HepG2 (cell line): Measurements from ENCODE around the gene VPS11. TPM values are rescaled to one million over a fixed set of nuclear protein-coding genes. Genes with fewer than 3 reads are reported as not detected.
A peak's percentile ranks its signal among the peaks of the same experiment; 100 is the strongest.

Experiments used
- ADNP ChIP-seq: sonication (generic); formaldehyde crosslinking; IDR thresholded peaks from 2 replicates; pipeline ENCODE4 v1.4.0; 2020; ENCODE audit warnings: missing genetic modification reagents
- ARHGAP35 ChIP-seq: sonication (generic); formaldehyde crosslinking; IDR thresholded peaks from 2 replicates; pipeline ENCODE4 v1.9.0; 2022; ENCODE audit warnings: mild to moderate bottlenecking, inconsistent platforms, moderate library complexity, missing genetic modification reagents, borderline replicate concordance
- HCFC1 ChIP-seq: fragments of 150-350 bp; IDR thresholded peaks from 2 replicates; pipeline ENCODE4 v1.6.1; 2014; ENCODE audit warnings: low read depth, low read length
- HOXA9 ChIP-seq: sonication (generic); formaldehyde crosslinking; IDR thresholded peaks from 2 replicates; pipeline ENCODE4 v1.8.1; 2022; ENCODE audit warnings: missing genetic modification reagents, mild to moderate bottlenecking, moderate library complexity, borderline replicate concordance
- JUN ChIP-seq: sonication (generic); formaldehyde crosslinking; IDR thresholded peaks from 2 replicates; pipeline ENCODE4 v1.4.0; 2020; ENCODE audit warnings: mild to moderate bottlenecking, missing genetic modification reagents
- NONO ChIP-seq, 2 experiments: fragments of 450-650 bp in 1 of 2; sonication (generic) in 1 of 2; formaldehyde crosslinking in 1 of 2; IDR thresholded peaks in 1 of 2; conservative IDR thresholded peaks in 1 of 2; 2 replicates each; pipeline versions ENCODE4 v1.6.1 to v1.8.0; 2017 to 2022; ENCODE audit warnings: mild to moderate bottlenecking in 1 of 2, missing genetic modification reagents in 1 of 2, moderate library complexity in 1 of 2
- RCOR2 ChIP-seq: IDR thresholded peaks from 2 replicates; pipeline ENCODE4 v1.6.1; 2016; ENCODE audit warnings: missing biosample characterization, missing genetic modification reagents
- SNRNP70 ChIP-seq: fragments of 200-400 bp; formaldehyde crosslinking; IDR thresholded peaks from 2 replicates; pipeline ENCODE4 v1.6.1; 2017; ENCODE audit warnings: mild to moderate bottlenecking, low read depth, low read length, moderate library complexity
- TBX2 ChIP-seq: sonication (generic); formaldehyde crosslinking; IDR thresholded peaks from 2 replicates; pipeline ENCODE4 v1.5.0; 2020; ENCODE audit warnings: missing genetic modification reagents, mild to moderate bottlenecking, borderline replicate concordance
- U2AF1 ChIP-seq: fragments of 200-400 bp; formaldehyde crosslinking; optimal IDR thresholded peaks from 2 replicates; pipeline ENCODE3; 2017; ENCODE audit warnings: mild to moderate bottlenecking, low read depth, low read length
- ZNF264 ChIP-seq: sonication (generic); formaldehyde crosslinking; IDR thresholded peaks from 2 replicates; pipeline ENCODE4 v1.4.0; 2020; ENCODE audit warnings: missing genetic modification reagents
- ZNF776 ChIP-seq: sonication (generic); formaldehyde crosslinking; IDR thresholded peaks from 2 replicates; pipeline ENCODE4 v1.4.0; 2020; ENCODE audit warnings: mild to moderate bottlenecking, missing genetic modification reagents
- ZNF879 ChIP-seq: sonication (generic); formaldehyde crosslinking; IDR thresholded peaks from 2 replicates; pipeline ENCODE4 v1.8.1; 2023; ENCODE audit warnings: missing genetic modification reagents
- ZSCAN22 ChIP-seq: sonication (generic); formaldehyde crosslinking; IDR thresholded peaks from 2 replicates; pipeline ENCODE4 v1.4.0; 2020; ENCODE audit warnings: mild to moderate bottlenecking, missing genetic modification reagents
- polyA plus RNA-seq, 8 experiments: library from polyadenylated mRNA; depleted of rRNA in 3 of 8; stranded (reverse) in 7 of 8; unstranded in 1 of 8; fragments of >200 nt; fragmentation: Illumina TruSeq in 4 of 8; extraction: Trizol in 4 of 8; gene quantifications; 2 replicates each; pipeline versions ENCODE4 v1.2.1 to v1.2.3, GENCODE V29; 2011 to 2016; ENCODE audit warnings: low read depth in 4 of 8, missing spikeins in 1 of 8, mixed read lengths in 1 of 8; ENCODE audit not compliant: insufficient read depth in 1 of 8
- total RNA-seq, 5 experiments: library from RNA; depleted of rRNA; stranded (reverse); fragments of >200 nt; fragmentation: Illumina TruSeq; extraction: Trizol; gene quantifications; 2 replicates each; pipeline ENCODE4 v1.2.3, GENCODE V29; 2016; ENCODE audit warnings: low read depth in 1 of 5
- TF ChIP-seq, protein P1 (sequence below): sonication (generic); formaldehyde crosslinking; IDR thresholded peaks from 2 replicates; pipeline ENCODE4 v1.5.0; 2020; ENCODE audit warnings: mild to moderate bottlenecking, missing genetic modification reagents, moderate library complexity
- TF ChIP-seq, protein P2 (sequence below): sonication (generic); formaldehyde crosslinking; conservative IDR thresholded peaks from 2 replicates; pipeline ENCODE4 v1.8.0; 2022; ENCODE audit warnings: missing genetic modification reagents
- TF ChIP-seq, protein P3 (sequence below): sonication (generic); formaldehyde crosslinking; IDR thresholded peaks from 2 replicates; pipeline ENCODE4 v1.4.0; 2020; ENCODE audit warnings: mild to moderate bottlenecking, missing genetic modification reagents
- TF ChIP-seq, protein P4 (sequence below): sonication (generic); formaldehyde crosslinking; IDR thresholded peaks from 2 replicates; pipeline ENCODE4 v1.4.0; 2020; ENCODE audit warnings: mild to moderate bottlenecking, missing genetic modification reagents, borderline replicate concordance
- TF ChIP-seq, protein P5 (sequence below): sonication (generic); formaldehyde crosslinking; IDR thresholded peaks from 2 replicates; pipeline ENCODE4 v1.5.0; 2020; ENCODE audit warnings: missing genetic modification reagents, mild to moderate bottlenecking, borderline replicate concordance

The VPS11 gene
- total and polyA plus RNA-seq, 2 of the 13 experiments (the other 11 are each of a cell fraction or from before 2014, with no cell fraction given): 13.7 to 21.6 TPM

DNA sequence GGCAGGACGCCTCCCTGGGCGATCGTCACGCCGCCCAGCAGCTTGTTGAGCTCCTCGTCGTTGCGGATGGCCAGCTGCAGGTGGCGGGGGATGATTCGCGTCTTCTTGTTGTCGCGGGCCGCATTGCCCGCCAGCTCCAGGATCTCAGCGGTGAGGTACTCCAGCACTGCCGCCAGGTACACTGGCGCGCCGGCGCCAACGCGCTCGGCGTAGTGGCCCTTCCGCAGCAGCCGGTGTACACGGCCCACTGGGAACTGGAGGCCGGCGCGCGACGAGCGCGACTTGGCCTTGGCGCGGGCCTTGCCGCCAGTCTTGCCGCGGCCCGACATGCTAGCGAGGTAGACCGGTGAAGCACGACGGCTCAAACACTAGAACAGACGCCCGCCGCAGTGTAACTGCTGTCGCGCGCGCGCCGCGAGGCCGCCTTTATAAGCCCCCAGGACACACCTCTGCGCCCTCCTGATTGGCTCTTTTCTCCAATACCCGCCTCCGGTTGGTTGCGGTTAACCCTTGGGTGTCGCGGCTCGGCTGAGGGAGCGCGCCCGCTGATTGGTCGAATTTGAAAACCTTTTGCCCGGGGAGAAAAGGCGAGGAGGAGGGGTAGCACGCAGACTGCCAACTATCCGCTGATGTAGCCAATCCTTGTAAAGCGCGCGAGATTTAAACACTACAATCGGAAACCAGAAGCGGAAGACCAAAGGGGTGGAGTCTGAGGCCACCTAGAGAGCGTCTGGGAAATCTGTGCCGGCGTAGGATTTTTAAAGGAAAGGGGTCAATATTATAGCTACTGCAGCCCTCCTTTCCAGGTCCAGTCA lies 27.7 kb downstream of the VPS11 start (continued):
- TF ChIP-seq ADNP (CRISPR knock-in tag) (no peak), ZNF264 (CRISPR knock-in tag) (peak; percentile 25; the same call in 1 of the 2 replicates), RCOR2 (CRISPR knock-in tag) (0 out of 2 replicates have a peak, but pooled peaks have one; percentile 35), SNRNP70 (no peak), ZNF879 (CRISPR knock-in tag) (0 out of 2 replicates have a peak, but pooled peaks have one; percentile 78), HCFC1 (no peak), ZNF776 (CRISPR knock-in tag) (peak; percentile 91), TBX2 (peak; percentile 86), U2AF1 (peak; percentile 47), HOXA9 (CRISPR knock-in tag) (peak; percentile 92), NONO (IDR thresholded peaks at IDR 0.05) (no peak), NONO (CRISPR knock-in tag; conservative IDR thresholded peaks at IDR 0.05) (peak; percentile 96), ARHGAP35 (peak; percentile 97; the same call in 1 of the 2 replicates), ZSCAN22 (no peak), JUN (no peak)
- TF ChIP-seq, protein P1, sequence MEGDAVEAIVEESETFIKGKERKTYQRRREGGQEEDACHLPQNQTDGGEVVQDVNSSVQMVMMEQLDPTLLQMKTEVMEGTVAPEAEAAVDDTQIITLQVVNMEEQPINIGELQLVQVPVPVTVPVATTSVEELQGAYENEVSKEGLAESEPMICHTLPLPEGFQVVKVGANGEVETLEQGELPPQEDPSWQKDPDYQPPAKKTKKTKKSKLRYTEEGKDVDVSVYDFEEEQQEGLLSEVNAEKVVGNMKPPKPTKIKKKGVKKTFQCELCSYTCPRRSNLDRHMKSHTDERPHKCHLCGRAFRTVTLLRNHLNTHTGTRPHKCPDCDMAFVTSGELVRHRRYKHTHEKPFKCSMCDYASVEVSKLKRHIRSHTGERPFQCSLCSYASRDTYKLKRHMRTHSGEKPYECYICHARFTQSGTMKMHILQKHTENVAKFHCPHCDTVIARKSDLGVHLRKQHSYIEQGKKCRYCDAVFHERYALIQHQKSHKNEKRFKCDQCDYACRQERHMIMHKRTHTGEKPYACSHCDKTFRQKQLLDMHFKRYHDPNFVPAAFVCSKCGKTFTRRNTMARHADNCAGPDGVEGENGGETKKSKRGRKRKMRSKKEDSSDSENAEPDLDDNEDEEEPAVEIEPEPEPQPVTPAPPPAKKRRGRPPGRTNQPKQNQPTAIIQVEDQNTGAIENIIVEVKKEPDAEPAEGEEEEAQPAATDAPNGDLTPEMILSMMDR (CRISPR knock-in tag): peak; percentile 44
- TF ChIP-seq, protein P2, sequence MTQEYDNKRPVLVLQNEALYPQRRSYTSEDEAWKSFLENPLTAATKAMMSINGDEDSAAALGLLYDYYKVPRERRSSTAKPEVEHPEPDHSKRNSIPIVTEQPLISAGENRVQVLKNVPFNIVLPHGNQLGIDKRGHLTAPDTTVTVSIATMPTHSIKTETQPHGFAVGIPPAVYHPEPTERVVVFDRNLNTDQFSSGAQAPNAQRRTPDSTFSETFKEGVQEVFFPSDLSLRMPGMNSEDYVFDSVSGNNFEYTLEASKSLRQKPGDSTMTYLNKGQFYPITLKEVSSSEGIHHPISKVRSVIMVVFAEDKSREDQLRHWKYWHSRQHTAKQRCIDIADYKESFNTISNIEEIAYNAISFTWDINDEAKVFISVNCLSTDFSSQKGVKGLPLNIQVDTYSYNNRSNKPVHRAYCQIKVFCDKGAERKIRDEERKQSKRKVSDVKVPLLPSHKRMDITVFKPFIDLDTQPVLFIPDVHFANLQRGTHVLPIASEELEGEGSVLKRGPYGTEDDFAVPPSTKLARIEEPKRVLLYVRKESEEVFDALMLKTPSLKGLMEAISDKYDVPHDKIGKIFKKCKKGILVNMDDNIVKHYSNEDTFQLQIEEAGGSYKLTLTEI: no peak
- TF ChIP-seq, protein P3, sequence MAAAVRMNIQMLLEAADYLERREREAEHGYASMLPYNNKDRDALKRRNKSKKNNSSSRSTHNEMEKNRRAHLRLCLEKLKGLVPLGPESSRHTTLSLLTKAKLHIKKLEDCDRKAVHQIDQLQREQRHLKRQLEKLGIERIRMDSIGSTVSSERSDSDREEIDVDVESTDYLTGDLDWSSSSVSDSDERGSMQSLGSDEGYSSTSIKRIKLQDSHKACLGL (CRISPR knock-in tag): peak; percentile 91
- TF ChIP-seq, protein P4, sequence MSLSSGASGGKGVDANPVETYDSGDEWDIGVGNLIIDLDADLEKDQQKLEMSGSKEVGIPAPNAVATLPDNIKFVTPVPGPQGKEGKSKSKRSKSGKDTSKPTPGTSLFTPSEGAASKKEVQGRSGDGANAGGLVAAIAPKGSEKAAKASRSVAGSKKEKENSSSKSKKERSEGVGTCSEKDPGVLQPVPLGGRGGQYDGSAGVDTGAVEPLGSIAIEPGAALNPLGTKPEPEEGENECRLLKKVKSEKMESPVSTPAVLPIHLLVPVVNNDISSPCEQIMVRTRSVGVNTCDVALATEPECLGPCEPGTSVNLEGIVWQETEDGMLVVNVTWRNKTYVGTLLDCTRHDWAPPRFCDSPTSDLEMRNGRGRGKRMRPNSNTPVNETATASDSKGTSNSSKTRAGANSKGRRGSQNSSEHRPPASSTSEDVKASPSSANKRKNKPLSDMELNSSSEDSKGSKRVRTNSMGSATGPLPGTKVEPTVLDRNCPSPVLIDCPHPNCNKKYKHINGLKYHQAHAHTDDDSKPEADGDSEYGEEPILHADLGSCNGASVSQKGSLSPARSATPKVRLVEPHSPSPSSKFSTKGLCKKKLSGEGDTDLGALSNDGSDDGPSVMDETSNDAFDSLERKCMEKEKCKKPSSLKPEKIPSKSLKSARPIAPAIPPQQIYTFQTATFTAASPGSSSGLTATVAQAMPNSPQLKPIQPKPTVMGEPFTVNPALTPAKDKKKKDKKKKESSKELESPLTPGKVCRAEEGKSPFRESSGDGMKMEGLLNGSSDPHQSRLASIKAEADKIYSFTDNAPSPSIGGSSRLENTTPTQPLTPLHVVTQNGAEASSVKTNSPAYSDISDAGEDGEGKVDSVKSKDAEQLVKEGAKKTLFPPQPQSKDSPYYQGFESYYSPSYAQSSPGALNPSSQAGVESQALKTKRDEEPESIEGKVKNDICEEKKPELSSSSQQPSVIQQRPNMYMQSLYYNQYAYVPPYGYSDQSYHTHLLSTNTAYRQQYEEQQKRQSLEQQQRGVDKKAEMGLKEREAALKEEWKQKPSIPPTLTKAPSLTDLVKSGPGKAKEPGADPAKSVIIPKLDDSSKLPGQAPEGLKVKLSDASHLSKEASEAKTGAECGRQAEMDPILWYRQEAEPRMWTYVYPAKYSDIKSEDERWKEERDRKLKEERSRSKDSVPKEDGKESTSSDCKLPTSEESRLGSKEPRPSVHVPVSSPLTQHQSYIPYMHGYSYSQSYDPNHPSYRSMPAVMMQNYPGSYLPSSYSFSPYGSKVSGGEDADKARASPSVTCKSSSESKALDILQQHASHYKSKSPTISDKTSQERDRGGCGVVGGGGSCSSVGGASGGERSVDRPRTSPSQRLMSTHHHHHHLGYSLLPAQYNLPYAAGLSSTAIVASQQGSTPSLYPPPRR (CRISPR knock-in tag): peak; percentile 57; the same call in 1 of the 2 replicates
- TF ChIP-seq, protein P5, sequence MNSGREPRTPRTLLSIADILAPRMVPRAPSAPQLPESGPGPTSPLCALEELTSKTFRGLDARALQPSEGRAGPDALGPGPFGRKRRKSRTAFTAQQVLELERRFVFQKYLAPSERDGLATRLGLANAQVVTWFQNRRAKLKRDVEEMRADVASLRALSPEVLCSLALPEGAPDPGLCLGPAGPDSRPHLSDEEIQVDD: no peak
